Measurements from ENCODE around the gene ARFGEF3. TPM values are rescaled to one million over a fixed set of nuclear protein-coding genes. Genes with fewer than 3 reads are reported as not detected.
A peak's percentile ranks its signal among the peaks of the same experiment; 100 is the strongest.

The ARFGEF3 gene
- polyA plus RNA-seq, 5 donors, result 5.1 to 8.5 (median 6.0) TPM

DNA sequence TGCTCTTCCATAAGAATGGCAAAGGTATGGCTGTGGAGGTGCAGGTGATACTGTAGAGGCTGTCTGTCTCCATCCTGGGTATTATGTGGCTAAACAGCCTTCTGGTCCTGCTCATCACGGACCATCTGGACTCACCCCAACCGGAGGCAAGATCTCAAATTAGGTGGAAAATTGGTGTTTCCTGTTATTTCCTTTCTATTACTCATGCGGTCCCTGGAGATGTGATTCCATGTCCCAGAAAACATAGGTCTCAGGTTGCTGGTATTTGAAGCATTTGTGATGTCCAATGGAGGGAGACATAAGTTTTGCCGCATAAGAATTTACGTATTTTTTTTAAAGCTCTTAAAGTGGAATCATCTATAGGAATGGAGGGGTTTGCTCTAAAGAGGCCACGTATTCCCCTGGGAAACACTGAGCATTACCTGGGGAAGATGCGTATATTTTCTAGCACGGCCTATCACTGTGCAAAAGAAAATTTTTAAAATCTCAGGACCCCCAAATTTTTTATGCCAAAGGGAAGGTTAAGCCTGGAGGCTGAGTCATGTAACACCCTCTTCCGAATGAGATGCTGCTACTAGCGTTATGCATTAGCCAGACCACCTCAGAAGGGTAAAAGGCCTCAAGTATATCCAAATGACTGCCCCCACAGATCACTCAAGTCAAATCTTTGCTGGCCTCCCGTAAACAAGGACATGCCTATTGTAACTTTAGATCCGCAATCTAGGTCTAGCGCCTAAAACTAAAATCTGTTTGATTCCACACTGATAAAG, 78.9 kb downstream of the ARFGEF3 start:
- no peak for DNase-seq

DNA sequence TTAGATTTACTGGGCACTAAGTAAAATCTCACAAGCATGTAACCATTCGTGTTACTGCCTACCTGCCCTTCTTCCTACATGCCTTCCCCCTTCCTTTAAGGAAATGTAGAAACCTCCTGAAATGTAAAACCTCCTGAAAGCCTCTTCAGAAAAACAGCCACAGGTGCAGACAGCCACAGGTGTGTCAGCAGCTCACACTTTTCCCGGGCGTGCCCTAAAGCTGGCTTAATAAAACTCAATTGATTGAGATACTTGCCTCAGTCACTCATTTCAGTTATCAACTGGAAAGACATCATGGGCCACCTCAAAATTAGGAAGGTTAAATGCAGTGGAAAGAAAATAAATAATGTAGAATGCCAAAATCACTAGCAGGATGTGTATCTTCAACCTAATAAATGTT, 79.6 kb downstream of the ARFGEF3 start:
- DNase-seq, result no peak

DNA sequence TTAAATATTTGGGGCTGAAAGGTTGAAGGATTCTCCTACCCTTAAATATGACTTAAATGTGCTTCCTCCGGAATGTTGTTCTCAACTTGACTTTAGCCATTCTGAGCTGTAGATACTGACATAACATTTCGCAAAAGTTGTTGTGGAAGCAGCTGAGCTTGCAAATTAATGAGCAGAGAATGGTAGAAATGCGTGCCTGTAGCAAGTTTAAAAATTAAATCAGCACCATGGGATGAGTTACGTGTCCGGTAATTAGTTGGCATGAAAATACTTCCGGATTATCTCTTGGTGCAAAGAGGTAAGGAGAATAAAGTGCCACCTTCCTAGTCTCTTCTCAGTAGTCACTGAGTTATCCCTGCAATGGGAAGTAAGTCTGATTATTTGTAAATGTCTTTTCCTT, 80.2 kb downstream of the ARFGEF3 start:
- no peak for DNase-seq

DNA sequence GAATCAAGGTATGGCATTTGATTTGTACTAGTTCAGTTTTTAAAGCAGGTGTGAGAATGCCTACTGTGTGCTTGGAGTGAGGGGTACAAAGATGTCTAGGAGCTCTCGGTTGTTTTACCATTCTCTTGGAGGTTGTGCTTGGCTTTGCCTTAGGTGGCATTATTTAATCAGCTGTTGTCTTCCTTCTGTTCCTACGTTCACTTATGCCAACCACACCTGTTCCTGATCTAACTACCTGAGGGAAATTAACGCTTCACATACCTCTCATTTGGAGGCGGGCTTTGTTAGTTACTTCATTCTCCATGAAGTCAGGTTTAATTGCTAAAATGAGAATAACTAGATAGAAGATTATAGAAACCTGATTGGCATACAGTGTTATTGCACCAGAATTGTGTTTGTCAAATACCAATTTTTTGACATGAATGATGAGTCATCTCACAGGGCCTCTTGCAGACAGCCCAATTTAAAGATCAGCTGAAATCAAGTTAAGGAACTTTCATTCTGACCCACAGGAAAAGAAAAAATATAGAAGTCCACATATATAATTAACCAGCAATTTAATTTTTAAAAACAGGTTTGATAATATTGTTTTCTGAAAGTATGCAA, 81.4 kb downstream of the ARFGEF3 start:
- DNase-seq, result no peak

DNA sequence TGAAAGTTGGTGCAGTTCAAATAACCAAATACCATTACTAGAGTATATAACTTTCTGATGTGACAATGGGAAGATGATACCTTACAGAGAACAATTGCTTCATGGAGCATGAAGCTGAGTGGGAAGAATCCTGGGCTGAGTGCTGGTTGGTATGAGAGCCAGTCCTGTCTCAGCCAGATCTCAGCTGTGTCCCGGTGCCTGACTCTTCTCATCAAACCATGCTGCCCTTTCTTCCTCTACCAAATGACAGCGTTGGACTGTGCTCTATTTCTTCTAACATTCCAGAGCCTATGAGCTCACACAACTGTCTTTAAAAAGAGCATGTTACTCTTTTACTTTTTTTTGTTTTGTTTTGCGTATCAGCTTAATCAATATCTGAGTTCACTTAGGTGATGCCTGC, 84.0 kb downstream of the ARFGEF3 start:
- no peak for DNase-seq

DNA sequence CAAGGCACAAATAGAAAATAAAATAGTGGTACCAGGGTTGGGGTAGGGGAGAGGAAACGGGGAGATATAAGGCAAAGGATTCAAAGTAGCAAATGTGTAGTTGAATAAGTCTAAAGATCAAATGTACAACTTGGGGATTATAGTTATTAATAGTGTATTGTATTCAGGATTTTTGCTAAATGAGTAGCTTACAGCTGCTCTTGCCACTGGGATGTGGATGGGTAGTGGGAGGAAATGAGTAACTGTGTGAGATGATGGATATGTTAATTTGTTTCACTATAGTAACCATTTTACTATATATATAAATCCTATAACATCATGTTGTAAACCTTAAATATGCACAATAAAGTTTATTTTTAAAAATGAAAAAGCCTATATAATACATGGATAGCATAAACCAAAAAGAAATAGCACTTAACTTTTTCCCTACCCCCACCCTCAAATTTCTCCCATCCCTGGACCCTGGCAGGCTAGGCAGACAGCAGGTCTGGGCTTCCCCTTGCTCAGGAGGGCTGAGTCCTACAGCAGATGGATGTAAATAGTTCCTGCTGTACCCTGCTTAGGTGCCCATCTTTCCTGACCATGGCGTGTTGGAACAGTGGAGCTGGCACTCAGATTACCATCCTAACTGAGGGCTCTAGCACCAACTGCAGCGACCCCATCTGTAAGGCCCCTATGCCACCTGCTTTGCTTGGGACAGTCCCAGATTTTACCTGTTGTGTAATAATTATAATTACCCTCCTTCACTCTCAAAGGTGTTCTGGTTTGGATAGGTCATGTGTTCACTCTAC, 85.1 kb downstream of the ARFGEF3 start:
- no peak for DNase-seq

DNA sequence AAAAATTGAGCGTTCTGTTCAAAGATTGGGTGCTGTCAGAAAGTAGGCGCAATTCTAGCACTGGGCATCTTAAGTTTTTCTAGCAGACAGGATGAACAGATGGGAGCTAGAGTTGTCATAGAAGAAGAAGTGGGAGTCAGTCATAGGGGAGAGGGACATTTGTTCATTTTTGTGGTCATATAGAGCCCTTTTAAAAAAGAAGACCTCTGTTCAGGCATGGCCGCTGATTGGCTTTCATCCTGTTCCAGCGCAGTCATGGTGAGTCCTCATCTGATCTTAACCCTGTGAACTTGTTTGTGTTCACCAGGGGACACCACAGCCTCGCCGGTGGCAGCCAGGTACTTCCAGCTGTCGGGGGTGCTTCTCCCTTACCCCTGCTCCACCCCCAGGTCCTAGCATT, 86.3 kb downstream of the ARFGEF3 start:
- DNase-seq, result no peak

DNA sequence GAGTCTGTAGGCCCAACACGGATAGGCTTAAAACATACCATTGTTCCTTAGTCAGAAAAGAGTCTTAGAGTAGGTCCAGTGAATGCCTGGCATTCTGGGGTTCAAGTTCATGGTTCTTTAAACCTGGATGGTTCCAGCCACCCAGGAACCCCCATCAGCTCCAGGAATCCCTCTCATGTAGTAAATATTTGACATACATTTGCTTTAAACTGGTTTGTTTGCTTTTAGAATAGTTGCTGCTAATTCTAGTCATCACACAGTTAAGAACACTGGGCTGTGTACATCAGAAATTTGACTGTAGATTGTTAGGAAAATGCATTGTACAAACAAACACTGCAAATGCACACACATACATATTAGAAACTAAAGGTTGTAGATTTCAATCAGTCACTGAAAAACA, 87.1 kb downstream of the ARFGEF3 start:
- DNase-seq, result no peak

DNA sequence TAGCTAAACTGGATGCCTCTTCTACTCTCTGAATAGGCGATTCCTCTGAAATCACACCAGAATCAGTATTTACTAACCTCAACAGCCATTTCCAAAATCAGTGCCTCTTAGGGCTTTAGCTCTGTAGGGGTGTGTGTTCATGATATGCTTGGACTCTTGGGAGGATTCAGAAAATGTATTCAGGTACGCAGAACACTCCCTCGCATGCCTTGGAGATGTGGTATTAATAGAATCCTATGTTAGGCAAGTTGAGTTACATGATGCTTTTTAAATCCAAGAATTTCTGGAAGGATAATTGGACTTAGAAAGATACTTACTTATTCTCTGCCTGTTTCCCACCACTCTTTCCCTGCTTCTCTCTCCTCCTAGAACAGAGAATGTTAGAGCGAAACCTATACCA, 88.3 kb downstream of the ARFGEF3 start:
- no peak for DNase-seq

DNA sequence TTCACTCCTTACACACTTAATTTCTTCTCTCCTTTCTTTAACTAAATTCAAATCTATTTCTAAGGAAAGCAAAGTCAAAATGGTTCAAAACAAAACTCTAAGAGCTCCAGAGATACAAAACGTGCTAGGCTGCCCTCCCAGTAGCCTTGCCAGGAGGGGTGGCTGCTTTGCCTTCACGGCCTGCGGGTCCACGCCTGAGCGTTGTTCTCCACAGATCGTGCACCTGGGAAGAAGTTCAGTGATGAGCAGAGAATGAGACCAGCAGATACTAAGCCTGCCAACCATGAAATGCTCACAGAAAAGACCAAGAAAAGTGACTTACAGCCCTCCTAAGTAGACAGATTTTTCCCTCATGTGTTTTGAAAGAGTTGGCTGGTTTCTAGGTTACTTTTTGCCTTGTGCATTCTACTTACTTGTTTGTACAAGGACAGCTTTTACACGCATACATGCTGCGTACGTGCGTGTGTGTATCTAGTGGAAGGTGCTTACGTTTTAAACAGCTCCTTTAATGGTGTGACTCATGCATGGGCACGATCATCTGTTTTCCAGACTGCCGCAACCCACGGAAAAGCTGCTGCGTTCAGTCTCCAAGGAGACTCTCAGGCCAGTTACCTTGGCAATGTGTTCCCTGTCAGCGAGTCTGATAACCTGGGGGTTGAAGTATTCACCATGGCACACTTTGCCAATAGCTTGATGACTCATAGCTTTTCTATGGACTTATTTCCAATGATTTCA, 88.9 kb downstream of the ARFGEF3 start:
- no peak for DNase-seq

DNA sequence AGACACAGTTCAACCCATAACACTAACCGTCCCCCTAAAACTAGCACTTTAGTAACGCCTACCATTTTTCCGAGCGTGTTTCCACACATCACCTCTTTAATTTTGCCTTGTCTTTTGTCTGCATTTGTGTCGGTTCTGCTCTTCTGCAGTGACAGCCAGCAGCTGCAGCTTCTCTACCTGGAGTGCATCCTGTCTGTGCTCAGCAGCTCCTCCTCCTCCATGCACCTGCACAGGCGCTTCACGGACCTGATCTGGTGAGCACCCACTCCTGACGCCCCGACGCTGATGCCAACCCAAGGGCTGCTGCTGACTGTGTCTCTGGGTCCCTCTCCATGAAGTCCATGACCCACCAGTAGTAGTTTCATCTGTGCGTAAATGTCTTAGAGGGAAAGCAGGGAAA, 92.0 kb downstream of the ARFGEF3 start:
- DNase-seq, result no peak

DNA sequence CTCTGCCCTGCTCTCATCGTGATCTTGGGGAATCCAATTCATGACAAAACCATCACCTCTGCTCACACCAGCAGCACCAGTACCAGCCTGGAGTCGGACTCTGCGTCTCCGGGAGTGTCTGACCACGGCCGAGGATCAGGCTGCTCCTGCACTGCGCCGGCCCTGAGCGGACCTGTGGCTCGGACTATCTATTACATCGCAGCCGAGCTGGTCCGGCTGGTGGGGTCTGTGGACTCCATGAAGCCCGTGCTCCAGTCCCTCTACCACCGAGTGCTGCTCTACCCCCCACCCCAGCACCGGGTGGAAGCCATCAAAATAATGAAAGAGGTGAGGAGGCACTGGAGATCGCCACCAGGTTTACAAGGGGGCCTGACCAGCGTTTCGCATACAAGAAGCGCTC, 93.7 kb downstream of the ARFGEF3 start:
- no peak for DNase-seq

DNA sequence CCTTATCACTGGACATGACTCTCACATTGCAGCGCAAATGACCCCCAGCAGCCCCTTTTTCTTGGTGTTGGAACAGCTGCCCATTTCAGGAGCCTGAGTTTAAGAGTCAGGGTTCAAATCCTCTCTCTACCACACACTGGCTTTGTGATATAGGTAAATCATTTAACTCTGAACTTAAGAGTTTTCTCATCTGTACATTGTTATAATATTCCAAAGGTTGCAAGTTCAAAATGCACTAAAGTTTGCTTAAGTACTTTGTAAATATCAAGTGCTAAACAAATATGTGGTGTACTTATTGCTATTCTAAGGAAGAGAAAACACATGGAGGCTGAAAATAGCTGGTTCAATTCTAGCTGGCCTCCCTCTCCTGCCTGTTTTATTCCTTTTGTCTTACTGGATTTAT, 95.9 kb downstream of the ARFGEF3 start:
- DNase-seq, result no peak

DNA sequence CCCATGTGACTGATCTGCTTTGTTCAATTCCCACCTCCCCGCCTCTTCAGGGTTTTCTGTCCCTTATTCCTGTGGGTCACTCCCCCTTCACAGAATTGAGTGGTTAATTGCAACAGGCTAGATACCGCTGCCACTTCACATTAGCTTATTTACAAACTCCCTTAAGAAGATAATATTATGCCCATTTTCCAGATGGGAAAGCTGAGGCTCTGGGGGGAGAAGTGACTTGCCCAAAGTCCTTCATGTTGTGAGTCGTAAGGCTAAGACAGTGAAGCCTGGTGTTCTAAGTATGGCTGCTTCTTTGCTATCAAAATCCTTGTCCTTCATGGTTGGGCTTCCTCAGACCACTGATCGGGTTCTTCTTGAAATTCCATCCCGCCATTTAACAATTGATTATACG, 96.5 kb downstream of the ARFGEF3 start:
- DNase-seq, result no peak

DNA sequence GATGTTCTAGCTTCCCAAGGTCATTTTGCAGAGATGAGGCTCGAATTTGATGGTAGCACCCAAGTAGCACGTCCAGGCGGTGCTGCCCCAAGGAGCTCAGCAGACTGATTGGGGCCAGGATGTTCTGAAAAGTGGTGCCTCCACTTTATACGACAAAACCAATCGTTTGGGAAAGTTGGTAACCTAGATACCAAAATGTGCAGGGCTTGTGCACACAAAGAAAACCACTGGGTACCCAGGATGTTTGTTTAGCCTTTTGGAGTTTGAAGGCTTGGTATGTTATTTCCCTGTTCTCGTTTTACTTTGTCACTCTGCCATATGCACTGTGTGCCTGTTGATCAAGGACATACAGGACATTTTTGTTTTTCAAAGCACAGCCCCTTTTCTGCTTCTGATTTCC, 97.3 kb downstream of the ARFGEF3 start:
- DNase-seq, result peak in 1 of 2 donors; percentile 18

DNA sequence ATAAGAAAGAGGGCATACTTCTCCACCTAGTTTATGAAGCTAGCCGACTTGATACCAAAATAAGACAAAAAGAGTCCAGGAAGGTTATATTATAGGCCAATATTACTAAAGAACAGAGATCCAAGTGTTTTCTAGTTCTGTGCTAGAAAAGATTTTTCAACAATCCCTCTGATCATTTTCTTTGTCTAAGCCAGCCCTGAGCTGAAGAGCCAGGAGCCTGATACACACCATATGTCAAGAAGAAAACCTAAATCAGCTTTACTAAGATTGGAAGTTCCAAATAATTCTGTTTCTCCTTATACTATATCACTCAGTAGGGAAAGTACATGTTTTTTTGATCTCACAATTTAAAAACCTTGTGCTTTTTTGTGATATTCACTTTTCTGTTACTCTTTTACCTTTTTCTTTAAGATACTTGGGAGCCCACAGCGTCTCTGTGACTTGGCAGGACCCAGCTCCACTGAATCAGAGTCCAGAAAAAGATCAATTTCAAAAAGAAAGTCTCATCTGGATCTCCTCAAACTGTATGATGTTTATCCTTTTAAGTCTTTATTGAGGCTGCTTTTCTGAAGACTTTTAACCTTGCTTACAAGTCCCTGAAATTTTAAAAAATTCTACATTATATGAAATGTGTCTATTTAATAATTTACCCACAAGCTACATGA, 99.5 kb downstream of the ARFGEF3 start:
- no peak for DNase-seq

DNA sequence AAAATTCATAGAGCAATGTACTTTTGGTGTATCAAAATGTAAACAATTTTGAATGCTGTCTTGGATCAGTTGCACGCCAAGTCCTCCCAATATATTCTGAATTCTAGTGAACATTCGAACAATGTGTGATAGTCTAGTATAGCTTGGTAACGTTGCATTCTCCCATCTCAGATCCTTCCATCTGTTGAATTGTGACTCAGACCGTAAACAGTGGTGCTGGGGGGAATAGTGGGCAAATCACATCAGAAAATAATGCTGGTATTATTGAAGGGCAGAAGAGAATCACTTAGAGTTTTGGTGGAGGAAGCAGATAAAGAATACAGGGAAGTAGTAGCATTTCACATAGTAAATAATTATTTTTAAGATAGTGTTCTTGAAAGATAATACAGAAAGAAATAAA, 102.2 kb downstream of the ARFGEF3 start:
- DNase-seq, result no peak

DNA sequence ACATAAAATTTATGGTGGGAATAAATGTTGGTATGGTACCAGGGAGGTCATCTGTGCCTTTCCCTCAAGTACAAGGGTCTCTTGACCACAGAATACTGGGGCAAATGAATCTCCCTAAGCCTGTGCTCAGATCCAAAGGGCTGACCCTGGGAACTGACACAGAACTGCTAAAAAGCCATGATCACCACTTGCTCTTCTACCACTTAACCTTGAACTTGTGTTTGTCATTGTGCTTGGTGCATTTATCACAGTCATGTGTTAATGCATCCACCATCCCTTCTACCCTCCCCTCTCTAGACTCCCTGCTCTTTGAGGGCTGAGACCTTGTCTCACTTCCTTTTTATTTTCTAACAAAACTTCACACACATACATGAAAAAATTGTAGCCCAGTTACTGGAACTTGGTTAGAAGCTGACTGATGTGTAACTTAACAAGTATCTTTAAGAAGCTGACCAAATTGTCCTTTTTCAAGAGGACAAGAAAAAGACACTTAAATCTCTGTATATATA, 102.7 kb downstream of the ARFGEF3 start:
- no peak for DNase-seq

DNA sequence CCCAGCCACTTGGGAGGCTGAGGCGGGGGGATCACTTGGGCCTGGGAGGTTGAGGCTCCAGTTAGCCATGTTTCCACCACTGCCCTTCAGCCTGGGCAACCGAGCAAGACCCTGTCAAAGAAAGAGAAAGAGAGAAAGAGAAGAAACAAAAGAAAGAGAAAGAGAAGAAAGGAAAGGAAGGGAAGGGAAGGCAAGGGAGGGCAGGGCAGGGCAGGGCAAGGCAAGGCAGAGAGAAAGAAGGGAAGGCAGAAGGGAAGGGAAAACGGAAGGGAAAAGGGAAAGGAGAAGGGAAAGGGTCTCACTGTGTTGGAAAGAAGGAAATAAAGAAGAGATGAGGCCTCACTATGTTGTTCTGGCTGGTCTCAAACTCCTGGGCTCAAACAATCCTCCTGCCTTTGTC, 104.4 kb downstream of the ARFGEF3 start:
- no peak for DNase-seq

DNA sequence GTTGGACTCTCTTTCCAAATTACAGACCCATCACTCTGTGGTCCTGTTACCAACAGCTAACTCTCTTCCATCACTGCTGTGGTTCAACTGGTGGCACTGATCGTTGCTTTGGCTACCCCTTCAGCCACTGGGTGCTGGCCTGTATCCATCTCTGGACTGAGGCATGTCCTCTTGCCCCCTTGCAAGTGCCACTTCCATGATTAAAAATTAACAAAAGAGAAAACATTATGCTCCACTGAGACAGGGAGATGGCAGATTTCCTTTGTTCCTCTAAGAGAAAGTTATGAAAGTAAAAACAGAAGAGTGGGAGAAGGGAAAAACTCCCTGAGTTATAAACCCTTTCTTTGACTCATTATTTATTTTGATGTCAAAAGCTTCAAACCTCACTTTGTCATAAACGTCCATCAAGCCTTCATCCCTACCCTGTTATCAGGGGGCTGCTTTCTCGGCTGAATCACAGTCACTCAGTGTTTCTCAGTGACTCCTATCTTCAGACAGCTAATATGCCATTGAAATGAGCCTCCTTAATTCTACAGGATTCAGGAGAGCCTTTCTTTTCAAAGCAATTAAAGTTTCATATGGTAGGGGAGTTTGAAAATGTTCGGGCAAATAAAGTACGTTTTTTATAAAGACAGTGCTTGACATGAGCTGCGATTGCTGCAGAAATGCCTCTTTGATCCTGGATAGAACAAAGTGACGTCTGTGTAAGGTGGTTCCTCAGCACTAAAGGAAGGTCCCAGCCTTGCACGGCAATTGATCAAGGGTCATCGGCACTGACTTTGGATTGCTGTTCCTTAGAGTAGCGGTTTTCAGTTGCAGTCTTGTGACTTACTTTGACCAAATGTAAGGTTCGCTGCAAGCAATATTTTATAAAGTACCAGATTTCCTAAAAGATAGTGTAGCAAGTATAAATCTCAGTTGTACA, 106.5 kb downstream of the ARFGEF3 start:
- DNase-seq, result no peak

Data from right lung (tissue), 5 donors.